HG03460 (cell line): ENCODE measurements around the gene SFXN2.
"Not testable (repeated sequence)": the region's sequence is repeated elsewhere in the genome, so short reads cannot be mapped to it uniquely, and the experiment has no call there.

Source experiments
- ATAC-seq: cut with Tn5 transposase; IDR thresholded peaks from one replicate; pipeline ENCODE4 v1.9.1; 2021; ENCODE audit not compliant: unreplicated experiment

Gene SFXN2, protein sequence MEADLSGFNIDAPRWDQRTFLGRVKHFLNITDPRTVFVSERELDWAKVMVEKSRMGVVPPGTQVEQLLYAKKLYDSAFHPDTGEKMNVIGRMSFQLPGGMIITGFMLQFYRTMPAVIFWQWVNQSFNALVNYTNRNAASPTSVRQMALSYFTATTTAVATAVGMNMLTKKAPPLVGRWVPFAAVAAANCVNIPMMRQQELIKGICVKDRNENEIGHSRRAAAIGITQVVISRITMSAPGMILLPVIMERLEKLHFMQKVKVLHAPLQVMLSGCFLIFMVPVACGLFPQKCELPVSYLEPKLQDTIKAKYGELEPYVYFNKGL

DNA sequence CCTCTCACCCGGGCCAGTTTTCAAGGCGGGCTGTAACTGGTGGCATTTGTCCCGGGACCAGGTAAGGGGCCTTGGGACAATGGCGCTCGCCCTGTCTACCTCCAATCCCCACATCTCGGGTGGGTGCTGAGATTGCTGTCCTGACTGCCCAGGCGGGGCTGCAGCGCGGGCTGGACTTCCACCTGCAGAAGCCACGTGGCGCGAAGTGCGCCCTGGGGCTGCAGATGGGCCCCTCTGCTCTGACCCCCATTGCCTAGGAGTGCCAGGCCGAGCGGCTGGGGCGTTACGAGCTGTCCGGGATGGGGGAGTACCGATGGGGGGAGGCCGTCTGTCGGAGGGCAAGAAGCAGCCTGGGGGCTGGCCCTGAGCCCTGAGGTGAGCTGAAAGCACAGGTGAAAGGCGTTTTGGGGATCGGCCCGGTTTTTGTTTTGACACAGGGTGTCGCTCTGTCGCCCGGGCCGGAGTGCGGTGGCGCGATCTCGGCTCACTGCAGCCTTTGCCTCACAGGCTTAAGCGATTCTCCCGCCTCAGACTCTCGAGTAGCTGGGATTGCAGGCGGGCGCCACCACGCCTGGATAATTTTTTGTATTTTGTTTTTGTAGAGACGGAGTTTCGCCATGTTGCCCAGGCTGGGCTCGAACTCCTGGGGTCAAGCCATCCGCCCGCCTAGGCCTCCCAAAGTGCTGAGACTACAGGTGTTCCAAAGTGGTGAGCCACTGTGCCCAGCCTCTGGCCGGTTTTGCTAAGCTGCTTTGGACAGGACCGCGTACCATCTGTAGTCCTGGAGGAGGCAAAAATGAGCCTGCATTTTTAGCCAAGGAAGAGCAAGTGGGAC, at the start of gene SFXN2:
TSS of gene SFXN2 (plus strand) at position 16 of the 835 bp plus-strand sequence. CDS start 12,001 bp downstream, outside the sequence.
- peak; percentile 19 for ATAC-seq

DNA sequence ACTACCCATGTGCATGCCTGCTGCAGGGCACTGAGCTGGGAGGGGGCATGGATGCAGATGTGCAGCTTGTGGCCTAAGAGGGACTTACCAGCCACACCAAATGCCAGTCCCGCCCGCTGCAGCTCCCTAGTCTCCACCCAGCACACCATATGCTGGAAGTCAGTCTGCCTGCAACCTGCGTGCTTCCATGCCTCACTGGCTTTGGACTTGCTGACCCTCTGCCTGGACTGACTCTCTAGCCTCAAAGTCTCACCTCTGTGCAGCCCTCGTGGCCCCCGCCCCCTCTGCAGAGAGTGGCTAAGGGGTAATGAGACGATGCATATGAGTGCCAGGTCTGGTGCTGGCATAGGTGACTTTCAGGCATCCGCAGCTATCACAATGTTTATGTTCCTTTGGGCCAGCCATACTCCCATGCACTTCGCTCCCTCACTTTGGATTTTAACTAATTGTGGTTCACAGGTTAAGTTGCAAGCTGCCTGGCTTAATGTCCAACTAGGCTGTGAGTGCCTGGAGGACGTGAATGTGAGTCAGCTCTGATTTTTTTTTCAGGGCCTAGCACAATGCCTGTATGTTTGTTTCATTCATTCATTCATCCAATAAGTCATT, 48.4 kb upstream of the SFXN2 start:
- no peak for ATAC-seq

DNA sequence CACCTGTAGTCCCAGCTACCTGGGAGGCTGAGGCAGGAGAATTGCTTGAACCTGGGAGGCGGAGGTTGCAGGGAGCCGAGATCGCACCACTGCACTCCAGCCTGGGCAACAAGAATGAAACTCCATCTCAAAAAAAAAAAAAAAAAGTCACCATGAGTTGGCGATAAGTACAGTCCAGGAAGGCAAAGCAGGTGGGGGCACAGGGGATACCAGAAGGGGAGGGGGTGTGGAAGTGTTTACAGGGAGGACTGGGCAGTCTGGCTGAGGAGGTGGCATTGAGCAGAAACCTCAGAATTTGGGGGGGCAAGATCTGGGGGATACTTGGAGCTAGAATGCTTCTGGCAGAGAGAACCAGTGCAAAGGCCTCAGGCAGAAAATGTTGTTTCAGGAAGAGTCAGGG, 47.0 kb upstream of the SFXN2 start:
- ATAC-seq: not testable (repeated sequence)

DNA sequence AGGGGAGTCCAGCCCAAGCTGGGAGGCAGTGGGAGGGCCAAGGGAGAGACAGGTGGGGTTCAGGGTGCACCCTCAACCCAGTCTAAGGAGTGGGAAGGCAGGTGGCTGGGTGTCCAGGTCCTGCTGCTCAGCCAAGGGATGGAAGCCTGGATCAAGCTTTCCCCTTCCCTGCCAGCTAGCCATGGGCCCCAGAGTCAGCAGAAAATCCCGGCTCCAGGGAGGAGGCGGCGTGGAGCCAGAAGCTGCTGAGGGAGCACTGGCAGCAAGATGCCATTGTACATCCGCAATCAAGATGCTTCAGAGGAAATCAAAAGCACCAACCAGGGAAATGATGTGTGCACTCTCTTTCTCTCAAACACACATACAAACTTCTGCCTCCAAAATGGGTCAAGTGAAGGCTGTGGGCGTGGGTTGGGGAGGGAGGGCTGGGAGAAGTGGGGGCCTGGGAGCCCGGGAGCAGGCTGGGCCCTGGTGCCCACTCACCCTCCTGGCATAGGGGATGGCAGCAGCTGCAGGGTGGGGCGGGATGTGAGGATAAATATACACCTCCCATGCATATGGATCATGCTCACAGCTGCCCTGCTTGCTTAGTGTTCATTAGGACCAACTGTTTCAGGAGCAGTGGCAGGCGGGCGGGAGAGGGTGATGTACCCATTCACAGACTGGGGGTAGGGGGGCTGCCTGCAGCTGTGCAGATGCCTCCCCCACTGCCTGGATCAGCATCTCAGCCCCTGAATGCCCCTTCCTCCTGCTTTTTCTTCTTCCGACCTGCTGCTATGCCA, 45.9 kb upstream of the SFXN2 start:
- ATAC-seq: no peak

DNA sequence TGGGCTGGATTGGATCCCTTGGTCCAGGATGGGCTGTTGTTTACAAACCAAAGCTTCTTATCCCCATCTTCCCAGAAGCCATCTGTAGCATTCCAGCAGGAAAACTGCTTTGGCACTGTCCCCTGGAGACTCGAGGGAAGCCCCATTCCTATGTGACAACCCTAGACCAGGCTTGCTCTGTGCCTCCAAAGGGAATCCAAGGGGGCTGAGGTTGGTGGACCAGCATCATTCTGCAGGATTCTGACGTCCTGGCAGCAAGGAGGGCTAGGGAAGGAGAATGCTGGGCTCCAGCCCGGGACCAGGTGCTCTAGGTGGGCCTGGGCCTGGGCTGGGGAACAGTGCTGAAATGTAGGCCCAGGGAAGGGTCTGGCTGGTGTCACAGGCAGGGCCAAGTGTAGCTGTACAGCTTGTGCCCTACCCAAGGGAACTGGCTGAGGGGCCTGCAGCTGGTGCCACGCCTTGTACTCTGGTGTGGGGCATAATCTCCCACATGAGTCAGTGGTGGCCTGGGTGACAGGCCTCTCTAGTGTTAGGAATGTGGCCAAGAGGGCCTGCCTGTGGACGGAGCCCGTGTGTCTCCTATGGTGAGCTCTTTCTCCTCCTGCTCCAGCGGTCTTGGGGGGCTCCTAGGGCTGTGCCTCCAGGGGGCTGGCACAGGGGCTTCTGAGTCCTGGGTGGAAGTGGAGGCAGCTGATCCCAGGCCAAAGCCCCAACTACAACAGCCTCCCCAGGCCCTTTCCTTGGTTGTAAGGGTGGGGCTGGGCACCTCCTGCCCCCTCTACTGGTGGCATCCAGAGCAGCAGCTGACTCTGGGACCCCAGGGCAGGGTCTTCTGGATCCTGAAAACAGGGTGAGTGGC, 45.0 kb upstream of the SFXN2 start:
- no peak for ATAC-seq

DNA sequence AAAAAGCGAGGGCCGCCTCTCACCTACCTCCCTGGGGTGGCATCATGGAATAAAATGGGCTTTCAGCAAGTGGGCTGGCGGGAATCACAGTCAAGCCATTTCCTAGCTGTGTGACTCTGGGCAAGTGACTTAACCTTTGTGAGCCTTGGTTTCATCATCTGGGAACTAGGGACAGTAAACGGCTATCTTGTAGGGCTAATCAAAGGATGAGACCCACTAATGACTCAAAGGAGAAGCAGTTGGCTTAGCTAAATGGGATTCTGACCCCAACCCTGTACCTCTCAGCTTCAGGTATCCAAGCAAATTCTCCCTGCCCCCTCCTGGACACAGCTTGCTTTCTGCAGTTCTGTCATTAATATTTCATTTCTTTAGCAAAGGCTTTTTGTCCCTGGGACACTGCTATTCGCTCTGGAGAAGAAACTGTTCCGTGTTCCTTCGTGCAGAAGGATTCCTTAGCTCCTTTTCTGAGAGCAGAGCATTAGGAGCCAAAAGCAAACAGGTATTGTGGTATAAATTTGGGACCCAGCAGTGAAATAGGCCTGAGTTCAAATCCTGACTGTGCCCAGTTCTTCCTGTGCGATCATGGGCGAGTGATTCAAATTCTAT, 44.3 kb upstream of the SFXN2 start:
- no peak for ATAC-seq

DNA sequence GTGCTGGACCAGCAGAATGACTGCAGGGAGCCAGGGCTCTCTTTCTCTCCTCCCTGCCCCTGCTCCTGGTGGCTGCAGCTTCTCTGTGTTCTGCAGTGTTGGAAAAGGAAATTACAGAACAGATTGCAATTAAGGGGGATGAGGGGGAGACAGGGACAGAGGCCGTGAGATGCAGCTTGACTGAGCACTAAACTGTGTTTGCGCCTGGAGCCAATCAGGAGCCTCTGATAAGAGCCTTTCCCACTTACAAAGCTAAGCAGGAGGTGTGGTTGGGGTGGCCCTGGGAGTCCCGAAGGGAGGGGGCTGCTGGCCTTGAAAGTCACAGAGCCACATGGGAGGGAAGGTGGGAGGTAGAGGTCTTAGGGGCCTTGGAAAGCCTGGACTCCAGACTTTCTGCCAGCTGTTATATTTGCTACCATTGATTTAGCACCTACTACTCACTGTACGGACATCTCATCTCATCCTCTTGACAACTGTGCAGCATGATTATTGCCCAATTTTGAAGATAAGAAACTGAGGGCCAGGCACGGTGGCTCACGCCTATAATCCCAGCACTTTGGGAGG, 43.5 kb upstream of the SFXN2 start:
- no peak for ATAC-seq

DNA sequence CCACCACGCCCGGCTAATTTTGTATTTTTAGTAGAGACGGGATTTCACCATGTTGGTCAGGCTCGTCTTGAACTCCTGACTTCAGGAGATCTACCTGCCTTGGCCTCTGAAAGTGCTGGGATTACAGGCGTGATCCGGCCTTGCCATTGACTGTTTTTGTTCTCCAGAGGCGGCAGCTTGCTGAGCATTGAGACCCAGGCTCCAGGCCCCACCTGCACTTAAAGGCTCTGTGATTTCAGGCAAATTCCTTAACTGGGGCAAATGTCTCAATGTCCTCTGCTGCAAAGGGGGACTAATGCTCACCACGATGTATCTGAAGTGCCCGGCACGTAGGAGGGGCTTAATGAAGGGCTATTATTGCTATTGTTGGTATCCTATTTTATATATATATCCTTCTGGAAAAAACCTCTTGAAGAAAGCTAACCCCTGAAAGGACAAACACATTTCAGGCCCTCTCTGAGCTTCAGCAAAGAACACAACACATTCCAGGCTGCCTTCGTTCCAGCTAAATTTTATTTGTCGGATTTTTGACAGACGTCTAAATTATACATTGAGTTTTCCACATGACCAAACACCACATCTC, 41.1 kb upstream of the SFXN2 start:
- no peak for ATAC-seq

DNA sequence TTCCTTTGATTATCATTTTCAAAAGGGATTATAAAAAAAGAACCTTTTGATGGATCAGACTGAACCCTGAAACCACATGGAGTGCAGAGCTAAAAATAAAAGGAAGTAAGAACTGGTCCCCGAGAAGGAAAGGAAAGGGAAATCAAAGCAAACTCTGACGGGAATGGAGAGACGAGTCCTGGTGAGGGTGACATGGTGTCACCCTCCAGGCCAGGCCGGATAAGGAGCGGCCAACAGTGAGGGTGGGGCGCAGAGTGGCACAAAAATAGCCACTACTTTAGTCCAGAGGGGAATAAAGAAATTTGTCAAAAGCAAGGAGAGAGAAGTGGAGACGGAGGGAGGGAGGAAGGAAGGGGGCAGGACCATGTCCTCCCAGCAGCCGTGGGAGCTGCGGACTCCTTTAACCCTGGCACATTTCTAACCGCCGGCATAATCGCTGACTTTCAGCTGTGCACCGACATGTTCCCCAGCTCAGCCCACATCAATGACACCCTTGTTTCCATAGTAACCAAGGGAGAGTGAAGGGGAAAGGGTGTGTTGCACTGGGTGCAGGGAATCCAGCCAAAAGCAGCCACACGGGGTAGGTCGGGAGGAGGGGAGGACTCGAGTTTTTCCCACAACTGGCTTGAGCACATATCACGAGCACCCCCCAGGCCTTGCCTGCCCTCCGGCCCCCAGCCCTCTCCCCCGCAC, 40.5 kb upstream of the SFXN2 start:
- no peak for ATAC-seq

DNA sequence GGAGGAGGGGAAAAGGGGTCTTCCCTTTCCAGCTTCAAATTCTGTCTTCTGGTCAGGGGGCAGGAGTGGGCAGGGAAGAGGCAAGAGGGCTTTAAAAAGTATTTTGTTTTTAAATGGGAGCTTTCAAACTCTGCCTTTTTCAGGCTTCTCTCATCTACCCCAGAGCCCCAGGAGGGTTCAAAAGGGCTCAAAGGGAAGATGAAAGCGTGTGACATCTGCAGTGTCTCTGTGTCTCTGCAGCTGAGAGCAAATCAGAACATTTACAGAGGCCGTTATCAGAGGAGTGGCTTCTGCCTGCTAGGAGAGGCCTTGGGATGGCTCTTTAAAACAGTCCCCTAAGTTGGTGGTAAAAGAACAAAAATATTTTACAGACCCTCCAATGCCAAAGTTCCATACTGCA, 39.9 kb upstream of the SFXN2 start:
- ATAC-seq: no peak

DNA sequence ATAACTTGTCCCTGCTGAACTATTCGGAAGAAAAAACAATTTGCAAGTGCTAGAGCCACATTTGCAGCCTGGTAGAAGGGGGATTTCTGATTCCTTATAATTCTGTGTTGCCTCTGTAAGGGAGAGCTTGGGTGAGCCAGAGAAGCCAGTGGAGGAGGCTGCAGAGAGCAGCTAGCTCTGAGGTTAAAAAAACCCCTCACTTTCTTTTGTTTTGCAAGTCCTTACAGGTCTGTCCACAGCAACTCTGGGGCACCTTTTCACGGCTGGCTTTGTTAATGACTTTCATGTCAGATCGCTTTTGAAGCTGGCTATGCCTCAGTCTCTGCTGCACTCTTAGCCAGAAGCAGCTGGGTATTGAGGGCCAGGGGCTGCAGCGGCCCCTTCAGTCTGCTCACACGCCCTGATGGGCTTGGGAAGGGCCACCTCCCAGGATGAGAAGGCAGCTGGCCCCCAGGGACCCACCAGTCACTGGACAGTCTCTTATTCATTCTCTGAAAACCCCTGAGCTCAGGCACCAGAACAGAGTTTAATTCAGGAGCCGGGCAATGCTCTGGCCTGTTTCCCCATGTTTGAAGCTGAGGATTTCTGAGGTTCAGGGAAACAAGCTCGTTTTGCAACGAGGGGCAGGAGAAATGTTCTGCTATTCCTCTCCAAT, 39.3 kb upstream of the SFXN2 start:
- ATAC-seq: no peak

DNA sequence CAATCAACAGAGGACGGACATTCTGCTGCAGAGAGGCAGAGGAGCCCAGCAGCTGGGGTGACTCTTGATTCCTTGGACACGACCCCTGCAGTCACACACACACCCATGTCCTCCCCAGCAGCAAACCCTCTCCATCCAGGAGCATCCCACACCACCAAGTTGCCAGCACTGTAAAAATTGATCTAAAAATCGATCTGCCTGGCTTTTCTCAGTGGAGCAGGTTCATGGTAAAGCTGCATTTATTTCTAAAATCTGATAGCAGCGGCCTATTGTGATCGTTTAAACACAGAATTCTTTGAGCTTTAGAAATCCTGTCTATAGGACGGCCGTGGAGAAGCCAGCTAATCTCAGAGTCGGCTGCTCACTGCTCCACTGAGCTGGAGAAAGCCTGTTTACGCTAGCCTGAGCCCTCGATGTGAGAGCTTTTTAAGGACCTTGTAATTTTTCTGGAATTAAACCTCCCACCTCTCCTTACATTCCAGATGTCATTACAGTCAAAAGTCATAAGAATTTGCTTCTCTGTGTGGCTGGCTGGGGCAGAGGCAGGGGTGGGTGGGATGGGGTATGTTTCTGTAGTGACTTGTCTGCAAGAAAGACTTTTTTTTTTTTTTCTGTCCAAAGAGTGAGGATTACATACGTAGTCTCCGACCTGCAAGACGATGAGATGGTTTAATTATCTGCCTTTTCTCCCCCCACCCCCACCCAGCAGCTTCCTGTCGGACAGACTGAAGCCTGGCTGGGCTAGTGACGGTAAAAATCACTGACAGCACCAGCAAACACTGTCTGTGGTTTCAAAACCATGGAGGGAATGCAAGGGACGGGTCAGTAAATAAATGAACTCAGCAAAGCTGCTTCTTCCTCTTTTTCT, 38.5 kb upstream of the SFXN2 start:
- peak; percentile 42 for ATAC-seq

DNA sequence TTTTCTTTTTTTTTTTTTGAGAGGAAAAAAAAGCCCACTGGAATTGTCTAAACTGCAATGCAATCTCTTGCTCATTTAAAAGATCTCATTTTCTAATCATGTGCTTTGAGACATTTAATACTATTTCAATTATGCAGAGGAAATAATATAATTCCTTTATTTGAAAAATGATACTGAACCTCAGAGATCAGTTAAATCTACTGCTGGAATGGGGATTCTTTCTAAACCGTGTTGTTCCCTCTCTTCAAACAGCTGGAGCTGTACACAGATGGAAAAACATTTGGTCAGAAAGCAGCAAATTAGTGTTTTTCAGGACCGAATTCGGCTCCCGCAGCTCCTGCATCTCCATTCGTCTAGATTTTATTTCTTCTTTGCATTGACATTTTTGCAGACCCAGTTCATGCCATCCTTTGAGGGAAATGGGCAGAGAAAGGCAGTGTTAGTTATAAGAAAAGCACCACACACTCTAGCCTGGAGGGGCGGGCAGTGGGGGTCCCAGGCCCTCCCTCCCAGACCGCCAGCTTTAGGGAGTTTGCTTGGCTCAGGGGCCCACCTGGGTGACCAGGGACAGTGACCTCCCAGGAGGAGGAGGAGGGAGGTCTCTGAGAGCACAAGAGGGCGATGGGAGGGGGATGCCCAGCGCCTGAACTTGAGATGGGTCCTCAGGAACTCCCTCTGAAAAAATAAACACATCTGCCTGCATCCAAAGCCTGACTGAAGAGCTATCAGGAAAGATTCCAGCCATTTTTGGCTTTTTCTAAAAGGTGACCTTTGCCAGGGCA, 37.7 kb upstream of the SFXN2 start:
- no peak for ATAC-seq

DNA sequence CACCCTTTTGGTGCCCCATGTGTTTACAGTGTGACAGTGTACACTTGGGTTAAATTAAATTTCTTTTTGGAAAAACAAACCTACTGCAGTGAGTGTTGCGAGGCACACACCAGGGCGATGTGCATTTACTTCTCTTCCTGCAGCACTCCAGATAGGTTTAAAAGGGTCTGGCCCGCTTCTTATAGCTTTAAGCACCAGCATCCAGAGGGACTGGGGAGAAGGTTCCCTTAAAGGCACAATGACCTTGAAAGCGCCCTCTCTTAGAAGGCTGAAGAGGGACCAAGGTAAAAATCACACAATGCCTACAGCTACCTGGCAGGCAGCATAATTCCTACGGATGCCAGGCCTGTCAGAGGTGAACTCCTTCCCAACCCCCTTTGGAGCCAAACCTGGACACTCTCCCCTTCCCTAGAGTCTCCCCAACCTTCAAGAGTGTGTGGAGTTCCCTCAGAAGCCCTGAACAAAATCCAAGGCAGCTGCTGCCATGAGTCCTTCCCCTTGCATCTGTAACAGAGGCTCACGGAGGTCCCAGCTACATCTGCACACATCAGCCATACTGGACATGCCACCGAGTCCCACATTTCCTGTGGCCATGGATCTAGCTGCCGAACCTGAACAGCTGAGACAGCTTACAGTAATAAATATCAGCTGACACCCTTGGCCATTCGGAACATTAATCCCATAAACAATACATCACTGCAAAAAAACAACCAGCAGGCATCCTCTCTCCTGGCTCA, 36.9 kb upstream of the SFXN2 start:
- no peak for ATAC-seq

DNA sequence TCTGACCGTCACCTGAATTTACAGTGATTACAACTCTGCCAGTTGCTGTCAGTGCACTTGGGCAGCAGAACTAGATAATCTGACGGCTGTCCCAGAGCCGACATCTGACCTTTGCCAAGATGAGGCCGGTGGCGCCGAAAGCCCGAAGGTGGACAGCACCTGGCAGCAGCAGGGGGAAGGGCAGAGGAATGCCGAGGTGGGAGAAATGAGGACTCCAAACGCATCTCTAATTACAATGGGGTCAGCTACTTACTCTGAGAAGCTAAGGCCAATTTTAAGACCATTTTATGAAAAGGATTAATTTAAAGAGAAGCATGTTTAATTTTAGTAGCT, 36.4 kb upstream of the SFXN2 start:
- no peak for ATAC-seq

DNA sequence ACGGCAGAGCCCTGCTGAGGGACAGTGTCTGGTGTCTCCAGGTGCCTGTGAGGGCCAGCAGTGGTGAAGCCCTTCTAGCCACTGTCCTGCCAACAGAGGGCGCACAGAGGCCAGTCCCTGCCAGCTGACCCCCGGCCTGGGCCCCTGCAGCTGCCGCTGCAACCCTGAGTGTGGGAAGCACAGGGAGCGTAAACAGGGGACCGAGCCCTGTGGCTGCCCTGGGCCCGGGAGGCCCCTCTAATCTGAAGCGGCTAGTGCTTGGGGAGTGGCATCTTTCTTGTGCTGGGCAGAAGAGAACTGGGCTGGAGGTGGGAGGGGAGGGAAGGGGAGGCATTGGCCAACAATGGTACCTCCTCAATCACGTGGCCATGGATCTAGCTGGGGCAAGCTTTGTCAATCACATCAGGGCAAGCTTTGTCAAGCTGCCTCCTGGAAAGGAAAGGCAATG, 35.6 kb upstream of the SFXN2 start:
- ATAC-seq: no peak
